GM13976 (cell line): ENCODE measurements around the gene TAMALIN.

ENCODE experiments used
- DNase-seq: peaks from one replicate; pipeline ENCODE4 v3.0.0; 2012; ENCODE audit warnings: low spot score
- CTCF ChIP-seq: IDR thresholded peaks from 2 replicates; pipeline ENCODE4 v1.5.1; 2012; ENCODE audit warnings: borderline replicate concordance, mild to moderate bottlenecking; ENCODE audit not compliant: insufficient read depth; ENCODE audit errors: extremely low read depth, missing control alignments, control extremely low read depth
- in situ Hi-C: fragments of 300-500 bp; cut with MboI; formaldehyde crosslinking; loops from one replicate; pipeline ENCODE4 v1.12.0; 2022; ENCODE audit warnings: low sequenced_read_pairs, mixed read lengths, inconsistent platforms; ENCODE audit not compliant: unreplicated experiment

TAMALIN gene

DNA sequence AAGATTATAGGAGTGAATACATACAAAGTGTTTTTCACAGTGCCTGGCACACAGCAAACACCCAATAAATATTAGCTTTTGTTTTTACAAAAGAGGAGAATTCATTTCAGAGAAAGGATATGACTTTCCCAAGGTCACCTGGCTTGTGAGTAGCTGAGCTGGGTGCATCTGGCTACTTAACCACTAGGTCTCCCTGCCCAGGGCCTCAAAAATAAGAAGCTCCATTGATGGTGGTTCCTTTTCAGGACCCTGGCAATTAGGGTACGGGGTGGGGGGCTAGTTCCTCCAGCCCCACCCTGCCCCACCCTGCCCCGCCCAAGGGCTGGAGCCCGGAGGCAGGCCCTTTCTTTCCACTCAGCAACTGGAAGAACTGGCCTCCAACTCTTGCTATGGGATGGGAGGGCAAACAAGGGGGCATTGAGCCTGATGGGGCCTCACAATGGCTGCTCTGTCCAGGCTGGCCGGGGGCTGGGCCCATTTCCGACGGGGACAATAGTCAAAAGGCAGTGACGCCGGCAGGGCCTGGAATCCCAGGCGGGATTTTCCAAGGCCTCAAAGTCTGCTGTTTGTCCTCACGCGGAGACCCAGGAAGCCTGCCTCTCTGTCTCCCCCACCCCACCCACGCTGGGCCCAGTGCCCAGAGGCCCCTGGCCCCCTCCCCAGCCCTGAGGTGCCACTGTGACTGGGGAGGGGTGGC lies 54.9 kb downstream of the TAMALIN start:
- TF ChIP-seq CTCF: no peak
- in situ Hi-C loops: no loop called here
- no peak for DNase-seq

- DNase-seq: no peak
- no peak for TF ChIP-seq CTCF
- in situ Hi-C loops: no loop called here
These were observed 55.7 kb downstream of the TAMALIN start for GRCh38 chr12:52062167-52063081.

DNA sequence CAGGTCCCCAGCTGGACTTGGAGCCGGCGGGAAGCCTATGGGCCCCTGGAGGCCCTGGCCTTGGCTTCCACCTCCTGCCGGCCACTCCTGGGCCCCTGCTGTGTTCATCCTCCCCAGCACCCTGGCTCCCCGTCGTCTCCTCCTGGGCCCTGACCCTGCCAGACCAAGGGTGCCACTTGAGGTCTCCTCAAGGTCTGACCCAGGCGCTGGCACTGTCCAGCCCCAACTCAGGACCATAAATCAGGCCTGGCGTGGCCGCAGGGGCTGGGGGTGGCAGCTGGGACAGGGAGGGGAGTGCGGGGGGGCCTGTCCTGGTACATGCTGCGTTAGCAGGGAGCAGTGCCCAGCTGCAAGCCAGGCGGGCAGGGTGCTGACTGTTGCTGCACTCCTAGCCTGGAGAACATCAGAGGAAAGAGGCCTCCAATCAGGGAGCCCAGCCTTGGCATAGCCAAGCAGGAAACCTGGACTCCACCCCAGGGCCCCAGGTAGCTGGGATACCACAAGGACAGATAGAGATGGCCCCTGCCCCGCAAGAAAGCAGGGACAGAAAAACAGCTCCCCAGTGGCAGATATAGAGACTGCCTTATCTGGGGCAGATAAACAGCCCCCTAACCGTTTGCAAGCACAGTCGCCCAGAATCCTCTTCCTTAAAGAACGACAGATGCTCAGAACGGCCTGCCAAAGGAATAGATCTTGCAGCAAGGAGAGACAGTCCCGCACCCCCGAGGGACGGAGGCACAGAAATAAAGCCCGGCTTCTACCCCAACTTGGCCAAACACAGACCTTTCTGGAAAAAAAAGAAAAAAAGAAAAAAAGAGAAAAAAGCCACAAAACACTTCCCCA lies 56.6 kb downstream of the TAMALIN start:
- in situ Hi-C loops: no loop called here
- TF ChIP-seq CTCF: no peak
- no peak for DNase-seq

- in situ Hi-C loops: no loop called here
- no peak for TF ChIP-seq CTCF
- no peak for DNase-seq
These were observed 57.4 kb downstream of the TAMALIN start for GRCh38 chr12:52063981-52064649.
